SU-DHL-6 (cell line): ENCODE data around the gene TNFAIP1.
A peak's percentile ranks its signal among the peaks of the same experiment; 100 is the strongest.

Source experiments
- H2AFZ ChIP-seq: fragments of 200-600 bp; sonication (generic); 2 replicates; pipeline ENCODE4 v1.6.1; 2014; ENCODE audit warnings: low read depth, mild to moderate bottlenecking, moderate library complexity, mixed read lengths, antibody characterized with exemption, low read length; ENCODE audit not compliant: severe bottlenecking
- H3F3A ChIP-seq: fragments of 200-600 bp; shearing (Covaris generic); 2 replicates; pipeline ENCODE4 v1.6.0; 2016; ENCODE audit warnings: antibody characterized with exemption, mild to moderate bottlenecking; ENCODE audit not compliant: insufficient read depth
- H3K27ac ChIP-seq: fragments of 200-600 bp; sonication (generic); 2 replicates; pipeline ENCODE4 v1.5.1; 2016; ENCODE audit warnings: low read depth, mild to moderate bottlenecking, low read length, moderate library complexity, mixed read lengths
- H3K27me3 ChIP-seq: fragments of 200-600 bp; sonication (generic), shearing (Covaris generic); 2 replicates; pipeline ENCODE4 v1.6.0; 2014; ENCODE audit warnings: mild to moderate bottlenecking, low read length
- H3K36me3 ChIP-seq: fragments of 200-600 bp; sonication (generic); 2 replicates; pipeline ENCODE4 v1.6.1; 2014; ENCODE audit warnings: mild to moderate bottlenecking, low read length, mixed read lengths
- H3K4me2 ChIP-seq: fragments of 300-600, 200-600 bp; shearing (Covaris generic), sonication (generic); 2 replicates; pipeline ENCODE4 v1.6.0; 2014; ENCODE audit warnings: low read length, low read depth, mild to moderate bottlenecking; ENCODE audit not compliant: poor library complexity, severe bottlenecking
- H3K4me3 ChIP-seq: fragments of 200-600 bp; sonication (generic); 2 replicates; pipeline ENCODE4 v1.5.1; 2014; ENCODE audit warnings: antibody characterized with exemption, low read length, mild to moderate bottlenecking, mixed read lengths; ENCODE audit not compliant: insufficient read depth, poor library complexity, severe bottlenecking
- H3K79me2 ChIP-seq: fragments of 200-600 bp; sonication (generic); 2 replicates; pipeline ENCODE4 v1.6.1; 2014; ENCODE audit warnings: mild to moderate bottlenecking, low read length, moderate library complexity; ENCODE audit not compliant: insufficient read depth
- H3K9ac ChIP-seq: fragments of 200-600 bp; sonication (generic); 2 replicates; pipeline ENCODE4 v1.7.0; 2014; ENCODE audit warnings: mild to moderate bottlenecking, low read length
- H3K9me2 ChIP-seq: fragments of 200-600 bp; sonication (generic); replicated peaks from 2 replicates; pipeline ENCODE4 v1.6.1; 2014; ENCODE audit warnings: low read length; ENCODE audit not compliant: insufficient read depth
- H3K9me3 ChIP-seq: fragments of 200-600 bp; sonication (generic); 2 replicates; pipeline ENCODE4 v1.6.1; 2014; ENCODE audit warnings: low read length, mixed read lengths; ENCODE audit not compliant: insufficient read depth
- H4K20me1 ChIP-seq: fragments of 200-600 bp; sonication (generic); 2 replicates; pipeline ENCODE4 v1.6.1; 2014; ENCODE audit warnings: low read depth, mild to moderate bottlenecking, antibody characterized with exemption, low read length, moderate library complexity, mixed read lengths
- EZH2phosphoT487 ChIP-seq: fragments of 200-600 bp; sonication (generic), shearing (Covaris generic); conservative IDR thresholded peaks from 2 replicates; pipeline ENCODE4 v1.6.1; 2018; ENCODE audit warnings: mild to moderate bottlenecking, antibody characterized with exemption, low read length, moderate library complexity, mixed read lengths
- TF ChIP-seq, protein P1 (sequence below): fragments of 200-600 bp; sonication (generic); IDR thresholded peaks from one replicate; pipeline ENCODE4 v1.5.1; 2017; ENCODE audit warnings: antibody characterized with exemption, mild to moderate bottlenecking, low read length, moderate library complexity; ENCODE audit not compliant: insufficient read depth, poor library complexity, severe bottlenecking

TNFAIP1 gene

DNA sequence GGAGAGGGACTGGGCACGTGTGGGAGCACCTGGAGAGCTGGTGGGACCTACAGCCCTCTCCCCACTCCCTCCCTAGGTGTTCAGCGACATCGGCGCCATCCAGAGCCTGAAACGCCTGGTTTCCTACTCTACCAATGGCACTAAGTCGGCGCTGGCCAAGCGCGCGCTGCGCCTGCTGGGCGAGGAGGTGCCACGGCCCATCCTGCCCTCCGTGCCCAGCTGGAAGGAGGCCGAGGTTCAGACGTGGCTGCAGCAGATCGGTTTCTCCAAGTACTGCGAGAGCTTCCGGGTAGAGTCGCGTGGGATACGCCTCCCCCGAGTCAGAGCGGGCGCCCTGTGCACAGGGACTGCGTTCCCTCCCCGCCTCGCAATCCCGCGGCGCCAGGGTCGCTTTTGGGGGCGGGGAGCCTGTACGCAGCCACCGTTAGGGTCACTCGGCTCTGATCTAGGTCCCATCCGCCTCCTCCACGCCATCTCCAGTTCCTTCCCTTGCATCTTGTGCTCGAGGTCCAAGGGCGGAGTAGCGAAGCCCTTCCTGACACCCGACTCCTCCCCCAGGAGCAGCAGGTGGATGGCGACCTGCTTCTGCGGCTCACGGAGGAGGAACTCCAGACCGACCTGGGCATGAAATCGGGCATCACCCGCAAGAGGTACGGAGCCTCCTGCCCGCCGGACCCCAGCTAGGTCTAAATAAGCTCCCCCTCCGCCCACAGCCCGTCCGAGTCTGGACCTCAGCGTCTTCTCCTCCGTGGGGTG lies 48.9 kb downstream of the TNFAIP1 start:
- no peaks in the 10 kb centered on the region for H3K9me2 ChIP-seq
- no peaks in the 10 kb centered on the region for H3K36me3 ChIP-seq
- no peaks in the 10 kb centered on the region for H4K20me1 ChIP-seq
- H3F3A ChIP-seq: no peaks in the 10 kb centered on the region
- H3K27me3 ChIP-seq: no peaks in the 10 kb centered on the region
- H3K27ac ChIP-seq: no peak overlapping the region
- H3K9ac ChIP-seq: 0 out of 2 replicates have a peak overlapping the region, but pooled peaks have one; percentile 21
- peak overlapping the region; percentile 54 for H2AFZ ChIP-seq
- H3K79me2 ChIP-seq: no peaks in the 10 kb centered on the region
- H3K4me2 ChIP-seq: peak overlapping the region; percentile 29
- no peak overlapping the region for H3K4me3 ChIP-seq
- no peaks in the 10 kb centered on the region for H3K9me3 ChIP-seq
- TF ChIP-seq, protein P1, sequence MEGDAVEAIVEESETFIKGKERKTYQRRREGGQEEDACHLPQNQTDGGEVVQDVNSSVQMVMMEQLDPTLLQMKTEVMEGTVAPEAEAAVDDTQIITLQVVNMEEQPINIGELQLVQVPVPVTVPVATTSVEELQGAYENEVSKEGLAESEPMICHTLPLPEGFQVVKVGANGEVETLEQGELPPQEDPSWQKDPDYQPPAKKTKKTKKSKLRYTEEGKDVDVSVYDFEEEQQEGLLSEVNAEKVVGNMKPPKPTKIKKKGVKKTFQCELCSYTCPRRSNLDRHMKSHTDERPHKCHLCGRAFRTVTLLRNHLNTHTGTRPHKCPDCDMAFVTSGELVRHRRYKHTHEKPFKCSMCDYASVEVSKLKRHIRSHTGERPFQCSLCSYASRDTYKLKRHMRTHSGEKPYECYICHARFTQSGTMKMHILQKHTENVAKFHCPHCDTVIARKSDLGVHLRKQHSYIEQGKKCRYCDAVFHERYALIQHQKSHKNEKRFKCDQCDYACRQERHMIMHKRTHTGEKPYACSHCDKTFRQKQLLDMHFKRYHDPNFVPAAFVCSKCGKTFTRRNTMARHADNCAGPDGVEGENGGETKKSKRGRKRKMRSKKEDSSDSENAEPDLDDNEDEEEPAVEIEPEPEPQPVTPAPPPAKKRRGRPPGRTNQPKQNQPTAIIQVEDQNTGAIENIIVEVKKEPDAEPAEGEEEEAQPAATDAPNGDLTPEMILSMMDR: no peak
- no peak for TF ChIP-seq EZH2phosphoT487

DNA sequence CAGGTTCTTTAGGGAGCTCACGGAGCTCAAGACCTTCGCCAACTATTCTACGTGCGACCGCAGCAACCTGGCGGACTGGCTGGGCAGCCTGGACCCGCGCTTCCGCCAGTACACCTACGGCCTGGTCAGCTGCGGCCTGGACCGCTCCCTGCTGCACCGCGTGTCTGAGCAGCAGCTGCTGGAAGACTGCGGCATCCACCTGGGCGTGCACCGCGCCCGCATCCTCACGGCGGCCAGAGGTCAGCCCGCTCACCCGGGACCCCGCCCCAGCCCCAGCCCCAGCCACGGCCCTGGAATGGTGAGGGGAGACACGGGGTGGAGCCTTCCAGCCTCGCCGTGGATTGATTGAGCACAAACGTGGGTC lies 49.5 kb downstream of the TNFAIP1 start:
- 0 out of 2 replicates have a peak overlapping the region, but pooled peaks have one; percentile 21 for H3K9ac ChIP-seq
- H3K4me2 ChIP-seq: peak overlapping the region; percentile 29
- TF ChIP-seq, protein P1: no peak
- TF ChIP-seq EZH2phosphoT487: no peak
- peak overlapping the region; percentile 54 for H2AFZ ChIP-seq
- no peaks in the 10 kb centered on the region for H3K79me2 ChIP-seq
- no peaks in the 10 kb centered on the region for H3K9me3 ChIP-seq
- no peaks in the 10 kb centered on the region for H3K9me2 ChIP-seq
- no peak overlapping the region for H3K27ac ChIP-seq
- H4K20me1 ChIP-seq: no peaks in the 10 kb centered on the region
- no peak overlapping the region for H3K4me3 ChIP-seq
- no peaks in the 10 kb centered on the region for H3F3A ChIP-seq
- H3K27me3 ChIP-seq: no peaks in the 10 kb centered on the region
- no peaks in the 10 kb centered on the region for H3K36me3 ChIP-seq

DNA sequence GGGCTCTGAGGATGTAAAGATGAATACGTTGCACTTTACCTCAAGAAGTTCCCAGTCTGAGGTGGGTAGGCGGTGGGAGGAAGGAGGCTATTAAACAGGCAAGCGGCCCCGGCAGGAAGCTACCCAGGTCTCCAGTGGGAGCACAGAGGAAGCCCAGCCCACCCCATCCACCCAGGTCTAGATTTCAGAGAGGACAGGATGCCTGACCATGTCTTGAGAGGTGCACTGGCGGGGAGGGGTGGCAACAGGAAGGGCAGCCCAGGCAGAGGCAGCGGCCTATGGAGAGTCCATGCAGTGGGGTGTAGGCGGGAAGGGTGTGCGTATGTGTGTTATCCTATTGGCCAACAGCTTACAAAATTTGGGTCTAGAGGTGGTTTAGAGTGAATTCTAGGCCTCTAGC lies 49.8 kb downstream of the TNFAIP1 start:
- no peaks in the 10 kb centered on the region for H3K27me3 ChIP-seq
- no peak overlapping the region for H3K4me2 ChIP-seq
- no peaks in the 10 kb centered on the region for H3K79me2 ChIP-seq
- no peak overlapping the region for H2AFZ ChIP-seq
- H3K36me3 ChIP-seq: no peaks in the 10 kb centered on the region
- H3K4me3 ChIP-seq: no peak overlapping the region
- no peak for TF ChIP-seq EZH2phosphoT487
- no peak overlapping the region for H3K27ac ChIP-seq
- no peaks in the 10 kb centered on the region for H4K20me1 ChIP-seq
- no peaks in the 10 kb centered on the region for H3K9me3 ChIP-seq
- H3K9ac ChIP-seq: no peak overlapping the region
- H3F3A ChIP-seq: no peaks in the 10 kb centered on the region
- no peaks in the 10 kb centered on the region for H3K9me2 ChIP-seq

DNA sequence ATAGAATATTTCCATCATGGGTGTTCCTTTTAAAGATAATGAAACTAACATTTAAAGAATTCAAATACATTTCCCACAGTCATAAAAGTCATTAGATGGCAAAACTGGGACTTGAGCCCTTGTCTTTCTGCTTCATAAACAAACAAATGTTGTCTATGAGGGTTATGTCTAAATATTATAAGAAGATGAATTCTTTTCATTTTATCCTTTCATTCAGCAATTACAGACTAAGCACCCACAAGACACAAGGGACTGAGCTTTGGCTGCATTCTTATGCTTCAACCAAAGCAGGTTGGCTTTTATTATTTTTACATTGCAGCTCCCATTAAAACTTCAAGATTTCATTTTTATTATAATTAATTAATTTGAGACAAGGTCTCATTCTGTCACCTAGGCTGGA lies 50.8 kb downstream of the TNFAIP1 start:
- no peak overlapping the region for H3K4me2 ChIP-seq
- H3F3A ChIP-seq: no peaks in the 10 kb centered on the region
- H3K79me2 ChIP-seq: no peaks in the 10 kb centered on the region
- H4K20me1 ChIP-seq: no peaks in the 10 kb centered on the region
- H3K27ac ChIP-seq: no peak overlapping the region
- H3K27me3 ChIP-seq: no peaks in the 10 kb centered on the region
- no peak overlapping the region for H2AFZ ChIP-seq
- H3K9me3 ChIP-seq: no peaks in the 10 kb centered on the region
- H3K4me3 ChIP-seq: no peak overlapping the region
- no peaks in the 10 kb centered on the region for H3K36me3 ChIP-seq
- H3K9me2 ChIP-seq: no peaks in the 10 kb centered on the region
- no peak overlapping the region for H3K9ac ChIP-seq
- TF ChIP-seq EZH2phosphoT487: no peak
- TF ChIP-seq, protein P1: no peak
